Sigmoid colon (tissue), 3 donors: ENCODE measurements around the gene NBEAL2.

Experiments used
- POLR2A ChIP-seq, 2 donors: fragments of 450-650 bp; IDR thresholded peaks; one replicate each; pipeline ENCODE4 v1.6.1; 2016; ENCODE audit warnings: antibody characterized with exemption in 2 of 2, mild to moderate bottlenecking in 2 of 2, moderate library complexity in 2 of 2
- TF ChIP-seq, protein P1 (sequence below), 4 experiments: fragments of 450-650 bp in 3 of 4; fragments of 200-600 bp in 1 of 4; IDR thresholded peaks; one replicate each; pipeline ENCODE4 v1.5.1; 2016 to 2019; ENCODE audit warnings: antibody characterized with exemption in 4 of 4, mild to moderate bottlenecking in 3 of 4, moderate library complexity in 2 of 4

DNA sequence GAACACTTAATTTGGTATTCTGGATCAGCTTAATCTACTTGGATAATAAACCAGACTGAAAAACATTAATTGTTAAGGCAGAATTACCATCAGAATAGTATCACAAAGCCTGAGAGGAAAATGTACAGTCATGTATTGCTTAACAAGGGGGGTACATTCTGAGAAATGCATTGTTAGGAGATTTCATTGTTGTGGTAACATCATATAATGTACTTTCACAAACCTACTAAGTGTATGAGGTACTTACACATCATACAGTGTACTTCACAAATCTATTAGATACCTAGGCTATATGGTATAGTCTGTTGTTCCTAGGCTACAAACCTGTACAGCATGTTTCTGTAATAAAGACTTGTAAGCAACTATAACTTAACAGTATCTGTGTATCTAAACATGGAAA, 68.2 kb downstream of the NBEAL2 start:
- TF ChIP-seq POLR2A (IDR thresholded peaks at IDR 0.05), result no peak
- TF ChIP-seq, protein P1, sequence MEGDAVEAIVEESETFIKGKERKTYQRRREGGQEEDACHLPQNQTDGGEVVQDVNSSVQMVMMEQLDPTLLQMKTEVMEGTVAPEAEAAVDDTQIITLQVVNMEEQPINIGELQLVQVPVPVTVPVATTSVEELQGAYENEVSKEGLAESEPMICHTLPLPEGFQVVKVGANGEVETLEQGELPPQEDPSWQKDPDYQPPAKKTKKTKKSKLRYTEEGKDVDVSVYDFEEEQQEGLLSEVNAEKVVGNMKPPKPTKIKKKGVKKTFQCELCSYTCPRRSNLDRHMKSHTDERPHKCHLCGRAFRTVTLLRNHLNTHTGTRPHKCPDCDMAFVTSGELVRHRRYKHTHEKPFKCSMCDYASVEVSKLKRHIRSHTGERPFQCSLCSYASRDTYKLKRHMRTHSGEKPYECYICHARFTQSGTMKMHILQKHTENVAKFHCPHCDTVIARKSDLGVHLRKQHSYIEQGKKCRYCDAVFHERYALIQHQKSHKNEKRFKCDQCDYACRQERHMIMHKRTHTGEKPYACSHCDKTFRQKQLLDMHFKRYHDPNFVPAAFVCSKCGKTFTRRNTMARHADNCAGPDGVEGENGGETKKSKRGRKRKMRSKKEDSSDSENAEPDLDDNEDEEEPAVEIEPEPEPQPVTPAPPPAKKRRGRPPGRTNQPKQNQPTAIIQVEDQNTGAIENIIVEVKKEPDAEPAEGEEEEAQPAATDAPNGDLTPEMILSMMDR (IDR thresholded peaks at IDR 0.05), result no peak
